Gastrocnemius medialis (tissue), 4 donors: Measurements from ENCODE around the gene SHISAL2A.

Source experiments
- POLR2A ChIP-seq, 2 donors: fragments of 450-650 bp; IDR thresholded peaks; one replicate each; pipeline ENCODE4 v1.6.1; 2017; ENCODE audit warnings: antibody characterized with exemption in 2 of 2, mild to moderate bottlenecking in 2 of 2, moderate library complexity in 2 of 2
- TF ChIP-seq, protein P1 (sequence below), 5 experiments: fragments of 450-650 bp in 3 of 5; fragments of 200-600 bp in 2 of 5; sonication (generic) in 2 of 5; IDR thresholded peaks in 4 of 5; conservative IDR thresholded peaks in 1 of 5; 1 replicate in 4 of 5; 2 replicates in 1 of 5; pipeline ENCODE4 v1.5.1; 2016 to 2019; ENCODE audit warnings: antibody characterized with exemption in 5 of 5, mild to moderate bottlenecking in 3 of 5, moderate library complexity in 3 of 5

DNA sequence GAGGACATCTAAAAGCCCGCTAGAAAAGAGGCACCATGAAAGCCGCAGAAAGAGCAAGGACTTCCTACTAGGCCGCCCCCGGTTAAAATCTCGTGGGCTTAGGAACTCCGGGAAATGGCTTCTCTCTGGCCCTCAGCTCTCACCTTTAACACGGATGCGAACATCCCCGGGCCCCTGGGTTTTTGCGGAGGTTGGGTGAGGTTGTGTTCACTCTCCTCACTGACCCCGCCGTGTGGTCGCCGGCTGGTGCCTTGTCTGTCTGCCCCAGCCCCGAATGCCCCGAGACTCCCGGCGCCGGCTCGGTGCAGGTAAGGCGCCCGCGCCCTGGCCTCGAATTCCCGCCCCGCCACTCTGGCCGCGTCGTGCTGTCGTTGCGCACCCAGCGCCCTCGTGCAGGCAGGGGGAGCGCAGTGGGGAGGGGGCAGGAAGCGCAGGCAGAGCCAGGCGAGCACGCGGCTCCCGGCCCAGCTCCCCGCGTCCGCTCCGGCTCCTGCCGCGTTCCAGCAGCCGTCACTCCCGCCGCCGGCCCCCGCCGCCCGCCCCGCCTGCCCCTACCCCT lies at the start of gene SHISAL2A:
- TF ChIP-seq, protein P1, sequence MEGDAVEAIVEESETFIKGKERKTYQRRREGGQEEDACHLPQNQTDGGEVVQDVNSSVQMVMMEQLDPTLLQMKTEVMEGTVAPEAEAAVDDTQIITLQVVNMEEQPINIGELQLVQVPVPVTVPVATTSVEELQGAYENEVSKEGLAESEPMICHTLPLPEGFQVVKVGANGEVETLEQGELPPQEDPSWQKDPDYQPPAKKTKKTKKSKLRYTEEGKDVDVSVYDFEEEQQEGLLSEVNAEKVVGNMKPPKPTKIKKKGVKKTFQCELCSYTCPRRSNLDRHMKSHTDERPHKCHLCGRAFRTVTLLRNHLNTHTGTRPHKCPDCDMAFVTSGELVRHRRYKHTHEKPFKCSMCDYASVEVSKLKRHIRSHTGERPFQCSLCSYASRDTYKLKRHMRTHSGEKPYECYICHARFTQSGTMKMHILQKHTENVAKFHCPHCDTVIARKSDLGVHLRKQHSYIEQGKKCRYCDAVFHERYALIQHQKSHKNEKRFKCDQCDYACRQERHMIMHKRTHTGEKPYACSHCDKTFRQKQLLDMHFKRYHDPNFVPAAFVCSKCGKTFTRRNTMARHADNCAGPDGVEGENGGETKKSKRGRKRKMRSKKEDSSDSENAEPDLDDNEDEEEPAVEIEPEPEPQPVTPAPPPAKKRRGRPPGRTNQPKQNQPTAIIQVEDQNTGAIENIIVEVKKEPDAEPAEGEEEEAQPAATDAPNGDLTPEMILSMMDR (IDR thresholded peaks at IDR 0.05 in 4 of 5, conservative IDR thresholded peaks at IDR 0.05 in 1 of 5), result peak in 1 of 5 experiments; percentile 17
- no peak for TF ChIP-seq POLR2A (IDR thresholded peaks at IDR 0.05)
